IPS-20b (cell line): Measurements from ENCODE around the gene PEX16.

ENCODE experiments used
- H3K27ac ChIP-seq: one replicate; pipeline ENCODE4 v1.5.1; 2013; ENCODE audit warnings: low read length
- H3K27me3 ChIP-seq: 2 replicates; pipeline ENCODE4 v1.6.1; 2013; ENCODE audit warnings: mild to moderate bottlenecking, low read length, inconsistent platforms; ENCODE audit not compliant: insufficient read depth
- H3K36me3 ChIP-seq: 2 replicates; pipeline ENCODE4 v1.6.1; 2013; ENCODE audit warnings: low read depth, mild to moderate bottlenecking, inconsistent platforms, low read length, moderate library complexity; ENCODE audit not compliant: insufficient read depth
- H3K4me1 ChIP-seq: 2 replicates; pipeline ENCODE4 v1.6.1; 2013; ENCODE audit warnings: mild to moderate bottlenecking, control low read depth, inconsistent platforms, low read length, moderate library complexity; ENCODE audit not compliant: insufficient read depth
- H3K4me3 ChIP-seq: 2 replicates; pipeline ENCODE4 v1.5.1; 2013; ENCODE audit warnings: mild to moderate bottlenecking, low read length, inconsistent platforms
- H3K9ac ChIP-seq: 2 replicates; pipeline ENCODE4 v1.6.1; 2013; ENCODE audit warnings: low read depth, mild to moderate bottlenecking, inconsistent platforms, low read length, moderate library complexity
- H3K9me3 ChIP-seq: 2 replicates; pipeline ENCODE4 v1.6.1; 2013; ENCODE audit warnings: mild to moderate bottlenecking, low read depth, low read length, inconsistent platforms; ENCODE audit not compliant: insufficient read depth

PEX16 gene

GRCh38 chr11:45930031-45930794, 12.5 kb upstream of the PEX16 start:
- H3K4me3 ChIP-seq: no peak overlapping the region
- H3K4me1 ChIP-seq: no peaks in the 10 kb centered on the region
- H3K36me3 ChIP-seq: peaks cover 61% of the 10 kb centered on the region
- no peak overlapping the region for H3K9ac ChIP-seq
- H3K9me3 ChIP-seq: no peaks in the 10 kb centered on the region
- H3K27me3 ChIP-seq: no peaks in the 10 kb centered on the region
- H3K27ac ChIP-seq: no peak overlapping the region

GRCh38 chr11:45929486-45930030, 11.9 kb upstream of the PEX16 start:
- Histone ChIP-seq H3K4me1 (no peaks in the 10 kb centered on the region), H3K36me3 (peaks cover 61% of the 10 kb centered on the region), H3K9me3 (no peaks in the 10 kb centered on the region), H3K27me3 (no peaks in the 10 kb centered on the region), H3K4me3 (no peak overlapping the region), H3K27ac (no peak overlapping the region), H3K9ac (no peak overlapping the region)

- peaks cover 59% of the 10 kb centered on the region for H3K36me3 ChIP-seq
- no peak overlapping the region for H3K9ac ChIP-seq
- no peak overlapping the region for H3K4me3 ChIP-seq
- no peaks in the 10 kb centered on the region; the same call in 1 of the 2 replicates for H3K27me3 ChIP-seq
- H3K9me3 ChIP-seq: no peaks in the 10 kb centered on the region
- H3K4me1 ChIP-seq: no peaks in the 10 kb centered on the region; the same call in 1 of the 2 replicates
- H3K27ac ChIP-seq: no peak overlapping the region
Observed at GRCh38 chr11:45928535-45929215, 11.0 kb upstream of the PEX16 start.

DNA sequence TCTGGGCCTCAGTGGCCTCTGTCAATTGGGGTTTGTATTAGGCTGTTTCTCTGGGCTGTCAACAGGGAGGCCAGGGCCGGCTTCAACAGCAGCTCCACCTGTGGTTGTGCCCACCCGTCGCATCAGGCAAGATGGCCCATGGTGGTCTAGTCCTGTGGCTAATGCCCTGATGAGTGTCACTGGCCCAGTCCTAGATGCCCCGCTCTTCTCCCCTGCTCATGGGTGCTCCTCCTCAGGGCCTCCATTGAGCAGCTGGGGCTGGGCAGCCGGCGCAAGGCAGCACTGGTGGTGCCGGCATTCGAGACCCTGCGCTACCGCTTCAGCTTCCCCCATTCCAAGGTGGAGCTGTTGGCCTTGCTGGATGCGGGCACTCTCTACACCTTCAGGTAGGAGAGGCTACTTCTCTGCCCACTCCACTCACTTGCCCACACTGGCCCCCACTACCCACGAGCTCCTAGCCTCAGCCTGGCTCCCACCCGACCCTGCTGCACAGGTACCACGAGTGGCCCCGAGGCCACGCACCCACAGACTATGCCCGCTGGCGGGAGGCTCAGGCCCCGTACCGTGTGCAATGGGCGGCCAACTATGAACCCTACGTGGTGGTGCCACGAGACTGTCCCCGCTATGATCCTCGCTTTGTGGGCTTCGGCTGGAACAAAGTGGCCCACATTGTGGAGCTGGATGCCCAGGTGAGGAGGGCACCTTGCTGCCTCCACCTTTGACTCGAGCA, 10.2 kb upstream of the PEX16 start:
- no peak overlapping the region for H3K4me3 ChIP-seq
- no peaks in the 10 kb centered on the region; the same call in 1 of the 2 replicates for H3K4me1 ChIP-seq
- H3K9me3 ChIP-seq: no peaks in the 10 kb centered on the region
- H3K27me3 ChIP-seq: peaks cover 8% of the 10 kb centered on the region
- H3K36me3 ChIP-seq: peaks cover 54% of the 10 kb centered on the region
- no peak overlapping the region for H3K9ac ChIP-seq
- no peak overlapping the region for H3K27ac ChIP-seq

DNA sequence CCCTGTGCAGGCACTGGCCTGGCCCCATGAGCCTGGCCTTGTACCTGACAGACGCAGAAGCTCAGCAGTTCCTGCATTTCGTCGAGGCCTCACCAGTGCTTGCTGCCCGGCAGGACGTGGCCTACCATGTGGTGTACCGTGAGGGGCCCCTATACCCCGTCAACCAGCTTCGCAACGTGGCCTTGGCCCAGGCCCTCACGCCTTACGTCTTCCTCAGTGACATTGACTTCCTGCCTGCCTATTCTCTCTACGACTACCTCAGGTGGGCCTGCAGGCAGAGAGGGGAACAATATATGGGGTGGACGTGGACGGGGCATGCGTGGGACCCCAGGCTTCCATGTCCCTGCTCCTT, 9.6 kb upstream of the PEX16 start:
- peaks cover 10% of the 10 kb centered on the region for H3K27me3 ChIP-seq
- no peaks in the 10 kb centered on the region for H3K9me3 ChIP-seq
- no peak overlapping the region for H3K9ac ChIP-seq
- H3K27ac ChIP-seq: no peak overlapping the region
- H3K4me1 ChIP-seq: no peaks in the 10 kb centered on the region; the same call in 1 of the 2 replicates
- H3K4me3 ChIP-seq: no peak overlapping the region
- peaks cover 53% of the 10 kb centered on the region for H3K36me3 ChIP-seq

DNA sequence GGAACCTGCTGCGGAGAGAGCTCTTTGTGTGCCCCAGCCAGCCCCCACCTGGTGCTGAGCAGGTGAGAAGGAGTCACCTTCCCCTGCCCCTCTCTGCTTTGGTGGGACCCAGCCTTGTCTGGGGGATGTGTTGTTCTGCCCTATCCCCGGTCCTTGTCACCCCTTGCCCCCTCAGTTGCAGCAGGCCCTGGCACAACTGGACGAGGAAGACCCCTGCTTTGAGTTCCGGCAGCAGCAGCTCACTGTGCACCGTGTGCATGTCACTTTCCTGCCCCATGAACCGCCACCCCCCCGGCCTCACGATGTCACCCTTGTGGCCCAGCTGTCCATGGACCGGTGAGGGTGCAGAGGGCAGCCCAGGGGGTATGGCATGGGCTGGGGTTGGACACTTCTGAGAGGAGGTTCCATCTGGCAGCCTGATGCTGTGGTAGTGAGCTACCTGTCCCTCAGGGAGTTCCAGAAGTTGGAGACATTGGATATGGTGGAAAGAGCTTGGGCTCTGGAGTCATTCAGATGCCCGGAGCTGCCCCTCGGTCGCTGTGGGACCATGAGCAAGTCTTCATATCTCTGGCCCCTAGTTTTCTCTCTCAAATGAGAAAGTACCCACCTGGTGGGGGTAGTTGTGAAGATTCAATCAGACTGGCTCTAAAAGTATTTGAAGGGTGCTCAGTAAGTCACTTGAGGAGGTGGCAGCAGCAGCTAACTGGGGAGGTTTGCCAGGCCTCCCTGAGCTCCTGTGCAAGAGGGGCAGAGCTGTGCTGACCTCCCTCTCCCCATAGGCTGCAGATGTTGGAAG, 9.1 kb upstream of the PEX16 start:
- Histone ChIP-seq H3K4me3 (no peak overlapping the region), H3K27ac (no peak overlapping the region), H3K9me3 (no peaks in the 10 kb centered on the region), H3K27me3 (peaks cover 11% of the 10 kb centered on the region), H3K4me1 (no peaks in the 10 kb centered on the region; the same call in 1 of the 2 replicates), H3K36me3 (peaks cover 48% of the 10 kb centered on the region), H3K9ac (no peak overlapping the region)

DNA sequence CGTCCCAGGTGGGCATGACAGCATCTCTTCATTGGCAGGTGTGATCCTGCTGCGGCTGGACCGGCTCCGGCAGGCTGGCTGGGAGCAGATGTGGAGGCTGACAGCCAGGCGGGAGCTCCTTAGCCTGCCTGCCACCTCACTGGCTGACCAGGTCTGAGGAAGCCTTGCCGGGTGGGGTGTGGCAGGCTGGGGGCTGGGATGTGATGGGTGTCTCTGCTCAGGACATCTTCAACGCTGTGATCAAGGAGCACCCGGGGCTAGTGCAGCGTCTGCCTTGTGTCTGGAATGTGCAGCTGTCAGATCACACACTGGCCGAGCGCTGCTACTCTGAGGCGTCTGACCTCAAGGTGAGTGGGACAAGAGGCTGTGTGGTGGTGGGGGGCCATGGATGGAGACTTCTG, 8.3 kb upstream of the PEX16 start:
- Histone ChIP-seq H3K9me3 (no peaks in the 10 kb centered on the region), H3K27ac (no peak overlapping the region), H3K9ac (no peak overlapping the region), H3K4me1 (peaks cover 6% of the 10 kb centered on the region; the same call in 1 of the 2 replicates), H3K4me3 (no peak overlapping the region), H3K36me3 (peaks cover 44% of the 10 kb centered on the region), H3K27me3 (peaks cover 18% of the 10 kb centered on the region)

GRCh38 chr11:45925550-45925949, 7.9 kb upstream of the PEX16 start:
- H3K9me3 ChIP-seq: no peaks in the 10 kb centered on the region
- no peak overlapping the region for H3K27ac ChIP-seq
- no peak overlapping the region for H3K4me3 ChIP-seq
- H3K36me3 ChIP-seq: peaks cover 44% of the 10 kb centered on the region
- H3K4me1 ChIP-seq: peaks cover 9% of the 10 kb centered on the region; the same call in 1 of the 2 replicates
- no peak overlapping the region for H3K9ac ChIP-seq
- peaks cover 22% of the 10 kb centered on the region for H3K27me3 ChIP-seq

DNA sequence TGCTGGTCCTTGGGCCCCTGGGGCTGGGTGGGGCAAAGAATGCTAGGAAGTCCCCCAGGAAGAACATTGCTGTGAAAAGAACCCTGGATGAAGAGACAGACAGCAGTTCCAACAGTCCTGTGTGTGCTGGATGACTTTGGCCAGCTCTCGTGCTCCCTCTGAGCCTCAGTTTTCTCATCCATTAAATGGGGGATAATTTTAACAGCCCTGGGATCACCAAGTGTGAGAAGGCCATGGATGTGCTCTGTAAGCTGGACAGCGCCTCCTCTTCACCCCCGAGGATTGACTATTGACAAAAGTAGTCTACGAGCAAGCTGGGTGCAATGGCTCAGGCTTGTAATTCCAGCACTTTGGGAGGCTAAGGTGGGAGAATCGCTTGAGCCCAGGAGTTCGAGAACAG, 7.2 kb upstream of the PEX16 start:
- H3K27me3 ChIP-seq: peaks cover 24% of the 10 kb centered on the region
- H3K4me3 ChIP-seq: no peak overlapping the region
- peaks cover 44% of the 10 kb centered on the region for H3K36me3 ChIP-seq
- no peak overlapping the region for H3K27ac ChIP-seq
- H3K4me1 ChIP-seq: peaks cover 14% of the 10 kb centered on the region; the same call in 1 of the 2 replicates
- H3K9me3 ChIP-seq: no peaks in the 10 kb centered on the region
- no peak overlapping the region for H3K9ac ChIP-seq

DNA sequence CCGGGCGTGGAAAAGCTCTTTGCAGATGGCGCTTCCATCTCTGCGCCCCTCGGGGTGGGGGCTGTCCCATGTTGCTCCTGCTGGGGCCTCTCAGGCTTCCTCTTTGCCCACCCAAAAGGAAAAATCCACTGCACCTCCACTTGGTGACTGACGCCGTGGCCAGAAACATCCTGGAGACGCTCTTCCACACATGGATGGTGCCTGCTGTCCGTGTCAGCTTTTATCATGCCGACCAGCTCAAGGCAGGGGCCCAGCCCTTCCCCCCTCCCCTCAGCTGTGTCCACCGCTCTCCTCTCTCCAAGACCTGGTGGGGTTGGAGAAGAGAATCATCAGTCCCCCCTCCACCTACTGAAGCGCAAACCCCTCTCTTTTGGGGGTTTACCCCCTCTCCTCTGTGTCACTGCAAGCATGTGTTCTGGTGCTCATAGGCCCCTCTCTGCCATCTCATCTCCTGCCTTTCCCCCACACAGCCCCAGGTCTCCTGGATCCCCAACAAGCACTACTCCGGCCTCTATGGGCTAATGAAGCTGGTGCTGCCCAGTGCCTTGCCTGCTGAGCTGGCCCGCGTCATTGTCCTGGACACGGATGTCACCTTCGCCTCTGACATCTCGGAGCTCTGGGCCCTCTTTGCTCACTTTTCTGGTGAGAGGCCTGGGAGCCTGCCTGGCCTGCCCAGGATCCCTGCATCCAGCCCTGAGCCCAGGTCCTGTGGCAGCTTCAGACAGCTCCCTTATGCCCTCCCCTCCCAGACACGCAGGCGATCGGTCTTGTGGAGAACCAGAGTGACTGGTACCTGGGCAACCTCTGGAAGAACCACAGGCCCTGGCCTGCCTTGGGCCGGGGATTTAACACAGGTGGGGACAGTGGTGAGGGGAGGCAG, 6.6 kb upstream of the PEX16 start:
- H3K4me1 ChIP-seq: peaks cover 15% of the 10 kb centered on the region; the same call in 1 of the 2 replicates
- no peak overlapping the region for H3K27ac ChIP-seq
- no peaks in the 10 kb centered on the region for H3K9me3 ChIP-seq
- H3K36me3 ChIP-seq: peaks cover 44% of the 10 kb centered on the region
- peaks cover 24% of the 10 kb centered on the region for H3K27me3 ChIP-seq
- peak overlapping the region; percentile 47; the same call in 1 of the 2 replicates for H3K4me3 ChIP-seq
- no peak overlapping the region for H3K9ac ChIP-seq
